IPS-15b (cell line): Measurements from ENCODE around the gene PLEKHA3.

Experiments used
- H3K27me3 ChIP-seq: one replicate; pipeline ENCODE4 v1.6.1; 2013; ENCODE audit warnings: low read length; ENCODE audit not compliant: control insufficient read depth, insufficient read depth
- H3K36me3 ChIP-seq: one replicate; pipeline ENCODE4 v1.6.1; 2013; ENCODE audit warnings: low read length; ENCODE audit not compliant: control insufficient read depth, insufficient read depth
- H3K4me1 ChIP-seq: one replicate; pipeline ENCODE4 v1.6.1; 2013; ENCODE audit warnings: mild to moderate bottlenecking, low read length; ENCODE audit not compliant: control insufficient read depth, insufficient read depth
- H3K4me3 ChIP-seq: one replicate; pipeline ENCODE4 v1.5.1; 2013; ENCODE audit warnings: low read depth, low read length
- H3K9ac ChIP-seq: one replicate; pipeline ENCODE4 v1.6.1; 2013; ENCODE audit warnings: low read depth, mild to moderate bottlenecking, low read length
- H3K9me3 ChIP-seq: one replicate; pipeline ENCODE4 v1.6.1; 2013; ENCODE audit warnings: mild to moderate bottlenecking, low read length; ENCODE audit not compliant: control insufficient read depth, insufficient read depth

Gene PLEKHA3

DNA sequence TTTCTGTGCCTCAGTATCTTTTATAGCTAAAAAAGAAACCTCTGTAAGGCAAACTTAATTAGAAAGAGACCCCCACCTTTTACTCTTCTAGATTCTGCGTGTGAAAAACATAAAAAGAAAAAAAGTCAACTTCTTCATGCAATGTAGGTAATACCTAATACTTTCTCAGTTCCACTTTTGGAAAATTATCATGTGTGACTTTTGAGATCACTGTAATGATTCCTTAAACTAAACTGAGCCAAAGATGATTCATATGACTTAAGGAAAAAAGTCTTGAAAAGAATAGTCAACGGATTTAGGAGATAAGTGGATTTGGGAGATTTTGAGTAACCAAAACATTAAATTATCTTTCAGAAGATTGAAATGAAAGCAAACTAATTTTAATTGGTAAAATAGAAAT, 48.9 kb downstream of the PLEKHA3 start:
- no peaks in the 10 kb centered on the region for H3K4me1 ChIP-seq
- peaks cover 15% of the 10 kb centered on the region for H3K36me3 ChIP-seq
- H3K4me3 ChIP-seq = no peak overlapping the region
- no peak overlapping the region for H3K9ac ChIP-seq
- H3K27me3 ChIP-seq = no peaks in the 10 kb centered on the region
- H3K9me3 ChIP-seq = no peaks in the 10 kb centered on the region

DNA sequence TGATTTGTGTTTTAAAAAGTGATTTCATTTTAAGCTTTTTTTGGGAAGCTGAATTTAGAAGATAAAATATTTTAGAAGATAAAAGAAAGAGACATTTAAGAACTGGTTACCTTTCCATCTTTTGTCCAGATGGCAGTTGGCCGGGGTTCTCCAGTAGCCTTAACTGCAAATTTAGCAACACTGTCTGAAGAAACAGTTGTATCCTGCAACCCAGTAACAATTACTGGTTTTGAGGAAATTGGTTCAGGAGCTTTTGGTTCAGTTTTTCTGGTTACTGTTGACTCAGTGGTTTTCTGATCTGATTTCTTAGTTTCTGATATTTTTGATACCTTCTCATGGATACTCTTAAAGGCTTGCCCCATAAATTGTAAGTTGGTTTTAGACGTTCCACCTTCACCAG, 49.9 kb downstream of the PLEKHA3 start:
- Histone ChIP-seq H3K36me3 (peaks cover 17% of the 10 kb centered on the region), H3K4me1 (no peaks in the 10 kb centered on the region), H3K9ac (no peak overlapping the region), H3K9me3 (no peaks in the 10 kb centered on the region), H3K27me3 (no peaks in the 10 kb centered on the region), H3K4me3 (no peak overlapping the region)

DNA sequence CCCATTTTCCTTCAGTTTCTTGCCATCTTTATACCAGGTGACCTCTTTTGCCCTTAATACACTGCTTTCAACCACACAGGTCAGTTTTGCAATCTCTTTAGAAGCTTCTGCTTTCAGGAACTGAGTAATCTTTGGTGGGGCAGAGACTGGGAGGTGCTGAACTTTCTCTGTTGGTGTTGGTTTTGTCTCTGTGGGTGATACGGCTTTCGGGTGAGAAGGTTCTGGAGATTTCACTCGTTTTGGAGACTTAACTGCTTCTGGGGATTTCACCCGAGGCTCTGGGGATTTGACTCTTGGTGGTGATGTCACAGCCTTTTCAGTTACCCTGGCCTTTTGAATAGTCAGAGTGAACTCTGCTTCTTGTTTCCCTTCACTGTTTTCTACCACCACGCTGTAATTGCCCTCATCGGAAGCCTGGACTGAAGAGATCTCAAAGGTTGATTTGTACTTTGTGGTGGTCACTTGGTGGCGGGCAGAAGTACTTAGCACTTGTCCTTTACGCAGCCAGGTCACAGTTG, 50.4 kb downstream of the PLEKHA3 start:
- no peaks in the 10 kb centered on the region for H3K9me3 ChIP-seq
- peaks cover 17% of the 10 kb centered on the region for H3K36me3 ChIP-seq
- H3K4me3 ChIP-seq = no peak overlapping the region
- no peak overlapping the region for H3K9ac ChIP-seq
- H3K27me3 ChIP-seq = no peaks in the 10 kb centered on the region
- no peaks in the 10 kb centered on the region for H3K4me1 ChIP-seq

DNA sequence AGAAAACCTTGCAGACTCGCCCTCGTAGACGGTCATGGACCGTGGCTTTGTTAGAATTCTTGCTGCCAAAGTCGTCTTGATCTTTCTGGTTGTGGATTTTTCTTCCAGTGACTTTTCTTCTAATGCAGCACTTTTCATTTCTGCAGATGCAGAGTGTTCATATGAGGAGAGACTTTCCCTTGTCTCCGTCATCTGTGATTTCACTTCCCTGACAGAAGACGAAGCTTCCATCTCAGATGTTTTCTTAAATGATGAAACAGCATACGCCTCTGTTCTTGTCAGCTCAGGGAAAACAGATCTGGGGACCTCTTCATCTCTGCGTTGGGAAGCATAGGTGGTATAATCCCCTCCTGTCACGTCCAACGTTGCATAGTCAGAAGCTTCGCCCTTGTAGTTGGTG, 50.9 kb downstream of the PLEKHA3 start:
- peaks cover 17% of the 10 kb centered on the region for H3K36me3 ChIP-seq

DNA sequence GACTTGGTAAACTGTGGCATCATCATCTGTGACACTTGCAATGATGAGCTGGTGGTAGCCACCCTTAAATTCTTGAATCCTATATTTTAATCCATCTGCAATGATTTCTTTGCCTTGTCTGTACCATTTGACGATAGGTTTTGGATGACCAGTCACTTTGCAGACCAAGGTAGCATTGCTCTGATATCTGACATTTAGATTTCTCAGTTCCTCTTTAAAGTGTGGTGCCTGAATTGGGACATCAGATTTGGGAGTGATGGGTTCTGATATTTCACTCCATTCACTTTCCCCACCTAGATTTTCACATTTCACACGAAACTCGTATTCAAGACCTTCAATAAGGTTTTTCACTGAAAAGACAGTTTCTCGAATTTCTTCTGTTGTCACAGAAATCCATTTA, 55.8 kb downstream of the PLEKHA3 start:
- peaks cover 25% of the 10 kb centered on the region for H3K36me3 ChIP-seq
- no peaks in the 10 kb centered on the region for H3K27me3 ChIP-seq

More for the DNA sequence above, 50.9 kb downstream of the PLEKHA3 start:
- Histone ChIP-seq H3K4me1 (no peaks in the 10 kb centered on the region), H3K4me3 (no peak overlapping the region), H3K9ac (no peak overlapping the region), H3K9me3 (no peaks in the 10 kb centered on the region), H3K27me3 (no peaks in the 10 kb centered on the region)

DNA sequence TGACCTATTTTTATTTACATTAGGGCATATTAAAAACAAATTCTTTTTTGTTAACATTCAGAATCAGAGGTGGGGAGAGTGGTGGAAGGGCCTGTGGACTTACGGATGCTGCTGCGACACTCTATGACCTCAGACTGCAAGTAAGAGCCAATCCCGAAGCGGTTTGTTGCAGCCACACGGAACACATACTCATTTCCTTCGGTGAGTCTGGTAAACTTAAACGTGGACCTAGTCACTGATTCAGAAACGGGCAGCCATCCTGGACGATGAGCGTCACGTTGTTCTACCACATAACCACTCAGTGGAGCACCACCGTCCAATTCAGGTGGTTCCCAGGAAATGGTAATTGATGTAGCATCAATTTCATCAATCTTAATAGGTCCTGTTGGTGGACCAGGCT, 61.9 kb downstream of the PLEKHA3 start:
- H3K9ac ChIP-seq = no peak overlapping the region
- no peaks in the 10 kb centered on the region for H3K27me3 ChIP-seq

More for the DNA sequence above, 55.8 kb downstream of the PLEKHA3 start:
- Histone ChIP-seq H3K9me3 (no peaks in the 10 kb centered on the region), H3K4me1 (no peaks in the 10 kb centered on the region), H3K9ac (no peak overlapping the region), H3K4me3 (no peak overlapping the region)

DNA sequence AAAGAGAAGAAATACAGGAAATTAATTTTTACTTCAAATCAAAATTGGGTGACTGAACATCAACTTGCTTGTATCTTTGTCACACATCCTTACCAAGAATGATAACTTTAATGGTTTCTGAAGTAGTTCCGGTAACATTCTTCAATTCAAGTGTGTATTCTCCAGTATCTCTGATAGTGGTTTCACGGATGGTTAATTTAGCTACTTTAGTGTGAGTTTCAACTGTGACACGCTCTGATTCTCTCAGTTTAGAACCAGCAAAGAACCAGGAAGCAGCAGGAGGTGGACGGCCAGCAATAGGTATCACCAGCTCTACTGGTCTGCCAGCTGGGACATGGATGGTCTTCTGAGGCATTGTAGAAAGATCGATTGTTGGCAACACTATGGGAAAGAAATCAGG, 62.3 kb downstream of the PLEKHA3 start:
- H3K36me3 ChIP-seq = peaks cover 17% of the 10 kb centered on the region
- H3K27me3 ChIP-seq = no peaks in the 10 kb centered on the region
- H3K4me1 ChIP-seq = no peaks in the 10 kb centered on the region
- no peak overlapping the region for H3K4me3 ChIP-seq
- no peak overlapping the region for H3K9ac ChIP-seq
- no peaks in the 10 kb centered on the region for H3K9me3 ChIP-seq

More for the DNA sequence above, 61.9 kb downstream of the PLEKHA3 start:
- Histone ChIP-seq H3K4me1 (no peaks in the 10 kb centered on the region), H3K9me3 (no peaks in the 10 kb centered on the region), H3K36me3 (peaks cover 19% of the 10 kb centered on the region), H3K4me3 (no peak overlapping the region)

DNA sequence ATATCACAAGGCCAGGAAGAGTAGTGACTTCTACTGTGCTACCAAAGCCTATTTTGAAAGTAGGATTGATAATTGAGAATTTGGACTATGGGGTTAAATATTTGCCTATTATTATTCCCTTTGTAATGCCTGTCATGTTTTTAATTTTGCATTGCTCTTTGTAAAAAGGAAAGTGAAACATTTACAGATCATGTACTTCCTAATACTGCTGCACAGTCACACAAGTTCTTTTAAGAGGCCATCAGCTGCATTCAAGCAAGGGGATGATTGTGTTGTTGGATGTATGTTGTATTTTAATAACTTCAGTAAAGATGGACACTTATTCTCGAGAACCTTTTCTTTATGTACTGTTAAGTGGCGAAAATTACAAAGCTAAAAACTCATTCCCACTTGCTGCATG, 70.1 kb downstream of the PLEKHA3 start:
- H3K9me3 ChIP-seq = no peaks in the 10 kb centered on the region
- no peak overlapping the region for H3K9ac ChIP-seq
- H3K27me3 ChIP-seq = no peaks in the 10 kb centered on the region
- no peak overlapping the region for H3K4me3 ChIP-seq
- H3K36me3 ChIP-seq = peaks cover 9% of the 10 kb centered on the region
- no peaks in the 10 kb centered on the region for H3K4me1 ChIP-seq

DNA sequence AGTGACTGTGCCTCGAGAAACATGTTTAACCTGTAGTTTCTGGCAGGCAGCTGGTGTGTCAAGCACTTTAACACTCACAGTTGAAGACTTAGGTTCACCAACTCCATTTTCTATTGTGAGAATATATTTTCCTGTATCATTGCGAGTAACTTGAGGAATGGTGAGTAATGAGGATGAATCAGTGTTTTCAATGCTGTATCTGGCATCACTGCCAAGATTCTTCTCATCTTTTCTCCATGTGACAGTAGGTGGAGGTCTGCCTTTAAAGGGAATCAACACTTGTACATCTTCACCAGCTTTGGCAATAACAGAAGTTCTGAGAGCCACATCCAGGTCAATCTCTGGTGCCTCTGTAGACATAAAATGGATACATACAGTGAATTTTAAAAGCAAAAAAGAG, 72.8 kb downstream of the PLEKHA3 start:
- H3K9ac ChIP-seq = no peak overlapping the region
- H3K36me3 ChIP-seq = peaks cover 6% of the 10 kb centered on the region

More for the DNA sequence above, 72.8 kb downstream of the PLEKHA3 start:
- H3K9me3 ChIP-seq = no peaks in the 10 kb centered on the region
- no peaks in the 10 kb centered on the region for H3K4me1 ChIP-seq
- no peak overlapping the region for H3K4me3 ChIP-seq
- H3K27me3 ChIP-seq = no peaks in the 10 kb centered on the region
